Right renal cortex interstitium (tissue), 3 donors: Measurements from ENCODE around the gene MAPRE2. TPM values are rescaled to one million over a fixed set of nuclear protein-coding genes. Genes with fewer than 3 reads are reported as not detected.
"Not testable (repeated sequence)": the region's sequence is repeated elsewhere in the genome, so short reads cannot be mapped to it uniquely, and the experiment has no call there.

Source experiments
- DNase-seq, 3 donors: peaks; one replicate each; pipeline ENCODE4 v3.0.0-alpha.2; 2013; ENCODE audit warnings: low read depth in 3 of 3, low spot score in 2 of 3
- polyA plus RNA-seq, 3 donors: library from polyadenylated mRNA; unstranded; fragments of 120-200 nt; gene quantifications; one replicate each; pipeline ENCODE4 v1.2.1, GENCODE V29; 2013; ENCODE audit not compliant: insufficient read length in 3 of 3

Gene MAPRE2
- polyA plus RNA-seq, 3 donors: 28.5 to 33.4 (median 33.3) TPM

DNA sequence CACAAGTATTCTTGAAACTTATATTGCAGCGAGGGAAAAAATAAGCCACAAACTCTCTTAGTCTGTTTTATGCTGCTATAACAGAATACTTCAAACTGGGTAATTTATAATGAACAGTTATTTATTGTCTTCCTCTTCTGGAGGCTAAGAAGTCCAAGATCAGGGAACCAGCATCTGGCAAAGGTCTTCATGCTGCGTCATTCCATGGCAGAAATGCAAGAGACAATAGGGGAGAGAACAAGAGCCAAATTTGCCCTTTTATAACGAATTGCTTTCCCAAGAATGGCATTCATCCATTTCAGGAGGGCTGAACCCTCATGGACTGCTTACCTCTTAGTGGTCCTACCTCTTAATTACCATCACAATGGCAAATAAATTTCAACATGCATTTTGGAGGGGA is 46.5 kb downstream of the MAPRE2 start:
- no peak for DNase-seq

DNA sequence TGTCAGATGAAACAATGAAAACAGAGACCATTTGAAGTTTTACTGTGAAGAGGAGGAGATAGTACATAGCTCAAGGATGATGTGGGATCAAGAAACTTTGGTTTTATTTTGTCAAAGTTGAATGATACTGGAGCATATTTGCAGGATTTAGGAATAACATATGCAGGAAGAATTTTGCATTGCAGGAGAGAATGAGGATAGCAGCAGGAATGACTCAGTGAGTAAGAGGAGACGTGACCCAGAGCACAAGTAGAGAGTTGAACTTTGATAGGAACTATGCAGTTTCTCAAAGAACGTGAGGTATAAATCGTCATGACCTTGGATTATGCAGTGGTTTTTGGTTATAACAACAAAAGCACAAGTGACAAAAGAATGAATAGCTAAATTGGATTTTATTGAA is 47.7 kb downstream of the MAPRE2 start:
- no peak for DNase-seq

DNA sequence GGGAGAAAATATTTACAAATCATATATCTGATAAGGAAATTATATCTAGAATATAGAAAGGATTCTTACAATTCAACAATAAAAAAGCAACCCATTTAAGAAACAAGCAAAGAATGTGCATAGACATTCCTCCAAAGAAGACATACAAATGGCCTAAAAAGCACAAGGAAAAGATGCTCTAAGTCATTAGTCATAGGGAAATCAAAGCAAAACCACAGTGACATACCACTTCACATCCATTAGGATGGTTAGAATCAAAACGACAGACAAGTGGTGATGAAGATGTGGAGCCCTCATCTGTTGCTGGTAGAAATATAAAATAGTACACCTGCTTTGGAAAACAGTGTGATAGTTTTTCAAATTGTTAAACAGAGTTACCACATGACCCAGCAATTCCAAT is 48.2 kb downstream of the MAPRE2 start:
- no peak for DNase-seq

DNA sequence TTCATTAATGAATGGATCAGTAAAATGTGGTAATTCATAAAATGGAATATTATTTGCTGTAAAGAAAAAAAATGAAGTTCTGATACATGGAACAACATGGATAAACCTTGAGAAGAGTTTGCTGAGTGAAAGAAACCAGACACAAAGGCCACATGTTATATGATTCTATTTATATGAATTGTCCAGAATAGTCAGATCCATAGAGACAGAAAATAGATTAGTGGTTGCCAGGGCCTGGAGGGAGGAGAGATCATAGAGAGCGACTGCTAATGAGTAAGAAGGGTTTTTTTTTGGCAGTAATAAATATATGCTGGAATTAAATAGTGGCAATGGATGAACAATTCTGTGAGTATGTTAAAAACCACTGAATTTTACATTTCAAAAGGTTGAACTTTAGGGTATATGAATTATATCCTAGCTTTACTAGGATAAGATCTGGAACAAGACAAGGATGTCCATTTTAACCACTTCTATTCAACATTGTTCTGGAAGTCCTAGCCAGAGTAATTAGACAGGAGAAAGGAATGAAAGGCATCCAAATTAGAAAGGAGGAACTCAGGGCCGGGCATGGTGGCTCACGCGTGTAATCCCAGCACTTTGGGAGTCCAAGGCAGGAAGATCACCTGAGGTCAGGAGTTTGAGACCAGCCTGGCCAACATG is 48.8 kb downstream of the MAPRE2 start:
- no peak for DNase-seq

DNA sequence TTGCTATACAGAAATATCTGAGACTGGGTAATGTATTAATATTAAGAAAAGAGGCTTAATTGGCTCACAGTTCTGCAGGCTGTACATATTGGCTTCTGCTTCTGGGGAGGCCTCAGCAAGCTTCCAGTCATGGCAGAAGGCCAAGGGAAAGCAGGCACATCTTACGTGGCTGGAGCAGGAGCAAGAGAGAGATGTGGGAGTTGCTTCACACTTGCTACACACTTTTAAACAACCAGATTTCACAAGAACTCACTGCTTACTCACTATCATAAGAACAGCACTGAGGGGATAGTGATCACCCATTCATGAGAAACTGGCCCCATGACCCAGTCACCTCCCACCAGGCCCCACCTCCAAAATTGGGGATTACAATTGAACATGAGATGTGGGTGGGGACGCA is 50.6 kb downstream of the MAPRE2 start:
- no peak for DNase-seq

DNA sequence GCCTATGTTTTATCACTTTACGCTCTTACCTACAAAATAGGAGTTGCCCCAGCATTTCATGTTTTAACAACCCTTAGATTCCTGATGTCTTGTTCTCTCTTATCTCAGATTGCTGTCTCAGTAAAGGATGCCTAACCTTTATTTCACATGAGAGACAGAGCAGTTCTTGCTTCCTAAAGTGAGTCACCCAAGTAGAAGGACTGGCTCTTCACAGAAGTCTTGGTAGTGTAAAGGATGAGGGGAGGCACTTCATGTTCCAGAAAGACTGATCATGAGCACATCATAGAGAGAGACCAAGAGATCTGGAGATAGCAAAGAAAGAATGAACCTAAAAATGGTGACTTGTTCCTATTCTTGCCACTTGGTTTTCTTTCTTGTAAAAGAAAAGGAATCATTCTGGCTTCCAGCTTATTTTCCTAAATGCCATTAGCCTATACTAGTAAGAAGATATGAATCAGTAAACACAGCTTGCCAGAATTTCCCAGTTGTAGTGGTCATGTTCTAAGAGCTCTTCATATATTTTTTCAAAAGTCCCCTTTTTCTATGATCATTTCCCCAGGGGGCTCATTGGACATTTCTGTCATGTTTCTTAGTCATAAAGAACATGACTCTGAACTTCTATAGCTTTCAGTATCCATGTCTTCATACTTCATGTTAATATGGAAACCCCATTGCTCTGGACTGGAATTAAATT is 54.9 kb downstream of the MAPRE2 start:
- no peak for DNase-seq

DNA sequence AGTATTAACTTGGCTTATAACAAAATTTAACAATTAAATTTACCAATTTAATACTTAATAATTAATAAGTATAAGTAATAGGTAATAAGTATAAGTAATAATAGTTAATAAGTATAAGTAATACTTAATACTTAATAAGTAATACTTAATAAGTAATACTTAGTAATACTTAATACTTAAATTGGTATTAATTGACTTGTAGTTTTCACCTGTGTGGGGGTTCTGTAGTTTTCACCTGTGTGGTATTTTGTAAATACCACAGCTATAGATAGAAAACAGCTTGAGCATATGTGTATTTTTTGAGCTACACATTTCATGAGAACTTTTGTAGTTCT is 55.4 kb downstream of the MAPRE2 start:
- no peak for DNase-seq

DNA sequence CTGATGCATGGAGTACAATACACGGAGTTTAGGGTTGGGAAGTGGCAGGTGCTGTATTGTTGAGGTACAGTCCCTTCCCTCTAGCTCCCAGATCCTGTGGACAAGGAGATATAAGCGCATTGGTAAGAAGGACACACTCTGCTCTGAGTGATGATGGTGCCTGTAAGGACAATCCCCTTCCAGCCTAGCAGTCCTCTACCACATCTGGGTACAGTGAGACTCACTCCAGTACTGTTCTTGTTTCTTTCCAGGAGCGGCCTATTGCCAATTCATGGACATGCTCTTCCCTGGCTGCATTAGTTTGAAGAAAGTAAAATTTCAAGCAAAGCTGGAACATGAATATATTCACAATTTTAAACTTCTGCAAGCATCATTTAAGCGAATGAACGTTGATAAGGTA is 56.0 kb downstream of the MAPRE2 start:
- no peak for DNase-seq

DNA sequence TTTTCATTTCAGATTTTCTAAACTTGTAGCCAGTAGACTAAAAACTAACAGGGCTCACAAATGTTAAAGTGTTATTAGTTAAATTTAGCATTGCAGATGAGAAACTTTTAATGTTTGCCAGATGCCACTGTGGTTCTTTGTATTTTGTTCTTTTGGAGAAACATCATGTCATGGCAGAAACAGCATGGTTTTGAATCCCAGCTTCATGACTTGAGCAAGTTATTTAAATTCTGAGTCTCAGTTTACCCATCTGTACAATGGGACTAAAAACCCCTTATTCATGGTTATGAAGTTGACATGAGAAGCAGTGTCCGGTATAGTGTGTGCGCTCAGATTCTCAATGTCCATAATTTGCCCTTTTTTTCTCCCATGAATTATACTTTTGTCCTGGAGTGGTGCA is 56.5 kb downstream of the MAPRE2 start:
- DNase-seq: no peak

DNA sequence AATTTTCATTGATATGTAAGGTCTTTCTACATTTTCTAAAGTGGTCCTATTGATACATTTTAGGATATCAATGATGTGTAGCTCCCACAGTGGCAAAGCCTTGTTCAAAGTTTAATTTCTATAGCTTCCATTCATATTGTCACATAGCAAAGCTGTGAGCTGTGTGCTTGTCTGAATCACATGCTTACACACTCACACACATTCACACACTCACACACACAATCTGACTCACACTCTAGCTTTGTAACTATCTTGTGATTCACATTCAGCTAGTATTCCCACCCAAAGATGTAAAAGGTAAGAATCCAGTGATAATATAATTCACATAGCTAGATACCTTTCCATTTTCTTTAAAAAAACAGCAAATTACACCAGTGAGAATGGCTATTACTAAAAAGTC is 58.7 kb downstream of the MAPRE2 start:
- DNase-seq: no peak

DNA sequence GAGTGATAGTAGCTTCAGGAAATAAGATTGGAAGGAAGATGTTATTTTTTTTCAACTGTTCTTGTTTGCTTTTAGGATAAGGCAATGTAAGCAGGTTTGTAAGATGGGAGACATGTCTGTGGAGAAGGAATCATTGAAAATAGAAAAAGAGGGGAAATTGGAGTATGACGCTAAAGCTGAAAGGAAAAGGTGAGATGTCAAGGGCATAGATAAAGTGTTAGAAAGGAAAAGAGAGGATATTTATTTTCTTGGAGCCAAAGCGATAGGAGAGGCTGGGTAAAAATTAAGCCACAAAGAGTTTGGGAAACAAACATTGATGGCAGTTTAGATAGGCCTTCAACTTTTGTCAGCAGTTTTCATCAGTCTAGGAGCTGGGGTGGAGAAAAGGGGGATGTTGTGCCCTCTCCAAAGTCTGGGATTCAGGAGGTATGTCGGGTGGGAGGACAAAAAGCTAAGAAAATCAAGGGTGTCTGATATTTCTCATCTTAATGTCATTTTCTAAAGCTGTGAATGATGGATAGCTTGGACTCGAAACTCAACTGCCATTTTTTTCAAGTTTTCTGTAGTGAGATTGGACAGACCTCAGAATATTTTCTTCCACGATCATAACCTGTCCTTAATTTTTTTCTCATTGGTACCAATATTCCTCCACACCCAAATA is 63.3 kb downstream of the MAPRE2 start:
- DNase-seq: no peak

DNA sequence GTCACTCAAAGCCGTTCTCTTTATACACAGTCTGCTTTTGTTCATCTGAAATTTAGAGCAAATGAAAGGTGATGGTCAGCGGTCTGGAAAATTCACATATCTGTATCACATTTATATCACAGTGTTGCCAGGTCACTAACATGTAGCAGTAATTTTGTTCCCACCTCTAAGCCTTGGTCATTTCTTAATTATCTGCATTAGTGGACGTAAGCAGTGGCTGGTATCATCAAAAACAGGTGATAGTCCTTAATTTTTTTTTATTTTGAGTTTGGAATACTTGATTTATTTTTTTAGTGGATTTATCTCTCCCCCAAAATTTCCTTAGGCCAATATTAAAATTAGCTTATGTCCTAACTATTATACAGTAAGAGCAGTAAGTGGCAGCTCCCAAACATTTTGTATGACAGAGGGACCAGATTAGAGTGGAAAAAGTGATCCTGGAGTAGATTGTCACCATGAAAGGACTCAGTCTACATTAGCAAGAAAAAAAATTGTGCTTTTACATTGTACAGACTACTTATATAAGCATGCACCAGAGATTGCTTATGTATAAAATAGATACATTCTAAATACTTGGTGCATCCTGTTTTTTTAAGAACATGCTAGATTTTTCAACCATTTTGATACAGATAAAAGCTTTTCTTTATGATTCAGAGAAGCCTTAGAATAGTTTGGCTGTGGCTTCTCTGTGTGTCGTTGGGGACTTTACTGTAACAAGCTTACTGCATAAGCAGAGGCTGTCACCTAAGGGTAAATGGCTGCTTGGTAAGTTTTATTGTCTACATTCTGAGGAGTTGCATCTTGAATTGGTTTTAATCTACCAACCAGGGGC is 65.0 kb downstream of the MAPRE2 start:
- DNase-seq: no peak

DNA sequence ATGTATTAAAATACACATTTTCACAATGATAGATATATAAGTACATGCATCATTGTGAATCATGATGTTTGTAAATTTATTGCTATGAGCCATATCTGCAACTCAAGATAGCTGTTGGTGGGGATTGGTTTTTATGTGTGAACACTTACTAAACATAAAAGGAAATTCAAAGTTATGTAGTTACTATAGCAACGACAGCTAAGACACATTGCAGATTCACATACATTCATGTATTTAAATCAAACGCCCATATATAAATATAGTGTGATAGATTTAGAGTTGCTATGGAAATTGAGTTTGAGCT is 65.6 kb downstream of the MAPRE2 start:
- no peak for DNase-seq

DNA sequence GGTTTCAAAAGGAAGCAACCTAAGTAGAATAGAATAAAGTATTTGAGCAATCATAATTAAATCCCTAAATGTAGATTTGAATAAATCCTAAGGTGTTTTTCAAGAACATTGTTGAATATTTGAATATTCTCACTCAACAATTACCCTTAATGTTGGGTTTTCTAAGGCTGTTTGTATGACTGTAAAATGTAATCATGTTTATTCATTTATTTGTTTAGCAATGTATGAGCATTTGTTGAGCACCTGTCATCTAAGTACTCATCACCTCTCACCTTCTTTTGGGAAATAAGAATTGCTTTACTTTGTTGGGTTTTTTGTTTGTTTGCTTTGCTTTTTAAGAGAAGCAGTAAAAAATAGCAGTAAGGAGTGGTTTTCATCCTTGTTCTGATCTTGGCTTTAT is 66.0 kb downstream of the MAPRE2 start:
- DNase-seq: no peak

DNA sequence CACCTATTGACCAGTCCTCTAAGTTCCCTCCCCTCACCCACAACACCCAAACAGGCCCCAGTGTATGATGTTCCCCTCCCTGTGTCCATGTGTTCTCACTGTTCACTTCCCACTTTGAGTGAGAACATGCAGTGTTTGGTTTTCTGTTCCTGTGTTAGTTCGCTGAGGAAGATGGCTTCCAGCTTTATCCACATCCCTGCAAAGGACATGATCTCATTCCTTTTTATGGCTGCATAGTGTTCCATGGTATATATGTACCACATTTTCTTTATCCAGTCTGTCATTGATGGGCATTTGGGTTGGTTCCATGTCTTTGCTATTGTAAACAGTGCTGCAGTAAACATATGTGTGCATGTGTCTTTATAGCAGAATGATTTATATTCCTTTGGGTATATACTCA is 66.9 kb downstream of the MAPRE2 start:
- DNase-seq: not testable (repeated sequence)

DNA sequence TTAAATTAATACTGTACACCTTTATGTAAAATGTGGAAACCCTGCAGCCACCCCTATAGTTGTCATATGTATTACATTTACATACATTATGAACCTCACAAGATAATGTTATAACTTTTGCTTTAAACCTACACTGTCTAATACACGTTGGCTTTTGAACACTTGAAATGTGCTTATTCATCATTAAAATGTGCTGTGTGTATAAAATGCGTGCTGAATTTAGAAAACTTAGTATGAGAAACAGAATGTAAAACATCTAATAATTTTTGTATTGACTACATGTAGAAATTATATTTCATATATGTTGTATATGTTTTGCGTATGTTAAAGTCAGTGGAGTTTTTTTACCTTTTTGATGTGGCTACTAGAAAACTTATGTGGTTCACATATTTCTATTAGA is 68.8 kb downstream of the MAPRE2 start:
- DNase-seq: no peak

DNA sequence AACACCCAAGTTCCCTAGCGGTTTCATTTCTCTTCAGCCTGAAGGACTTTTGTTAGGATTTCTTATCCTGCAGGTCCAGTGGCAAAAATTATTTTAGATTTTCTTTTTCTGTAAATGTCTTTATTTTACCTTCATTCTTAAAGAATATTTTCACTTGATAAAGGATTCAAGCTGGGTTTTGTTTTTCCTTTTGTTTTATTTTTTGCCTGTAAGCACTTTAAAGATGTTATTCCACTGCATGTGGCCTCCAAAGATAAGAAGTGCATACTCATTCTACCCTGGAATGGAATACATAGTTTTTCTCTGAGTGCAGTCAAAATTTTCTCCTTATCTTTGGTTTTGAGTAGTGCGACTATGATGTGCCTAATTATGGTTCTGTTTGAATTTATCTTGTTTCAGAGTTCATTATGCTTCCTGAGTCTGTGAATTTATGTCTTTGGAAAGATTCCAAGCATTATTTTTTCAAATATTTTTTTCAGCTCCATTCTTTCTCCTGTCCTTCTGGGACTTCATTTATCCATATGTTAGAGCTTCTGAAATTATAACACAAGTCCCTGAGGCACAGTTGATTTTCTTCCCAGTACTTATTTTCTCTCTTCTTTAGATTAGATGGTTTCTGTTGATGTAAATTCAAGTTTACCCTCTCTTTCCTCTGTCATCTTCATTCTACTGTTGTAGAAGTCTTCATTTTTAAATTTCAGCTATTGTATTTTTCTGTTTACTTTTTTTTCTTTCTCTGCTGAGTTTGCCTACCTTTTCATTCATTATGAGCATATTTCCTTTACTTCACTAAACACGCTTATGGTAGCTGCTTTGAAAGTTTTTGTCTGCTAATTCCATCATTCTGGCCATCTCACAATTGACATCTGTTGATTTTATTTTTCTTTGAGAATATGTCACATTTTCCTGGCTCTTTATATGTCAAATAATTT is 69.6 kb downstream of the MAPRE2 start:
- DNase-seq: no peak

DNA sequence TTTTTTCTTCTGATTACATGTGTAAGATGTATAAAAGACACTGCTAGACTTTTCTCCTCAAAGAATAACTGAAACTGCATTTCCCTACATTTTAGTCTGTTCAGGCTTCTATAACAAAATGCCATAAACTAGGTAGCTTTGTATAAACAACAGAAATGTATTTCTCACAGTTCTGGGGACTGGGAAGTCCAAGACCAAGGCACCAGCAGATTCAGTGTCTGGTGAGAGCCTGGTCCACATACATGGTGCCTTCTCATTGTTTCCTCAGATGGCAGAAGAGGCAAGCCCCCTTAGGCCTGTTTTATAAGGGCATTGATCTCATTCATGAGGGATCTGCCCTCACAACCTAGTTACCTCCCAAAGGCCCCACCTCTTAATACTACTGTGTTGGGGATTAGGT is 71.5 kb downstream of the MAPRE2 start:
- DNase-seq: no peak

DNA sequence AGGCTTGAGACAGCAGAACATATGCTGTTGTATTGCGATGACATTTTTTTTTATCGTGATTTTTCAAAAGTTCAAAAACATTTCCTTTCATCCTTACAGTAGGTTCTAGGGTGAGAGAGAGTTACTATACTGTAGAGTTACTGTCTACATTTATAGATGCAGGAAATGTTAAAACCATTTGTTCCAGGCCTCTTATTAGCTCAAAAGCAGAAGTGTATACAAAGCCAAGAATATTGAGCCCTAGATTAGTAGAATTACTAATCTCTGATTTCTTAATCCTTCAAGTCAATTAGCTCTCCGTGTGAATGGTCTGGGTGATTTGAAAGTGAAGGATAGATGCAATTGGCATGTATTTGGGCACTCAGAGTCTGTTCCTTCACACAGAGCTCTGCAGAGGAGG is 73.1 kb downstream of the MAPRE2 start:
- no peak for DNase-seq

DNA sequence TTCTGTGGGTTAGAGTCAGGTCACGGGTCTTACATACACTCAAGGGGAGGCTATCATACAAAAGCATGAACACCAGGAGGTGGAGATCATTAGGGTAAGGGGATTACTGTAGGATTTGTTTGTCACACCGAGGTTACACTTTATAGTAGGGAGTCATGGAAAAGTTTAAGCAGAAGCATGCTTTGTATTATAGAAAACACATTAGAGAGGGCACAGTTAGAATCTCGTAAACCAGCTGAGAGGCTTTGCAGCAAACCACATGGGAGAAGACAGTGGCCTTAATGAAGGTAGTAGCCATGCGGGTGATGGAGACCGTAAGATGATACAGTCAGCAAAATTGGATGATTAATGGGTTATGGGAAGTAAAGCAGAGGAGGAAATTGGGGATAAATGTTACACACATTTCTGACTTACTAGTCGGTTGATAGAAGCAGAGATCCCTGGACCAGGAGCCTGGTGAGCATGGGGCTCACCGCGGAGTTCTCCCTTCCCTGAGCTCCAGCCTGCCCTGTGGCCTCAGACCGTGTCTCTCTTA is 75.6 kb downstream of the MAPRE2 start:
- DNase-seq: no peak
